HG03439 (cell line): Measurements from ENCODE around the gene CDKN1A.
"Not testable (repeated sequence)": the region's sequence is repeated elsewhere in the genome, so short reads cannot be mapped to it uniquely, and the experiment has no call there.

Source experiments
- ATAC-seq: cut with Tn5 transposase; IDR thresholded peaks from one replicate; pipeline ENCODE4 v1.9.1; 2021; ENCODE audit warnings: mild to moderate bottlenecking, moderate library complexity; ENCODE audit not compliant: unreplicated experiment

The CDKN1A gene

DNA sequence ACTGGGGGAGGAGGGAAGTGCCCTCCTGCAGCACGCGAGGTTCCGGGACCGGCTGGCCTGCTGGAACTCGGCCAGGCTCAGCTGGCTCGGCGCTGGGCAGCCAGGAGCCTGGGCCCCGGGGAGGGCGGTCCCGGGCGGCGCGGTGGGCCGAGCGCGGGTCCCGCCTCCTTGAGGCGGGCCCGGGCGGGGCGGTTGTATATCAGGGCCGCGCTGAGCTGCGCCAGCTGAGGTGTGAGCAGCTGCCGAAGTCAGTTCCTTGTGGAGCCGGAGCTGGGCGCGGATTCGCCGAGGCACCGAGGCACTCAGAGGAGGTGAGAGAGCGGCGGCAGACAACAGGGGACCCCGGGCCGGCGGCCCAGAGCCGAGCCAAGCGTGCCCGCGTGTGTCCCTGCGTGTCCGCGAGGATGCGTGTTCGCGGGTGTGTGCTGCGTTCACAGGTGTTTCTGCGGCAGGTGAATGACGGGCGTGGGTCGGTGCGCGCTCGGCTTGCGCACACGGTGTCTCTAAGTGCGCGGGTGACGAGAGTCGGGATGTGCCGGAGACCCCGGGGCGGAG lies at the start of gene CDKN1A:
TSS of gene CDKN1A (plus strand) at position 227 of the 555 bp plus-strand sequence. CDS start 5,388 bp downstream, outside the sequence.
- ATAC-seq, result peak; percentile 35

DNA sequence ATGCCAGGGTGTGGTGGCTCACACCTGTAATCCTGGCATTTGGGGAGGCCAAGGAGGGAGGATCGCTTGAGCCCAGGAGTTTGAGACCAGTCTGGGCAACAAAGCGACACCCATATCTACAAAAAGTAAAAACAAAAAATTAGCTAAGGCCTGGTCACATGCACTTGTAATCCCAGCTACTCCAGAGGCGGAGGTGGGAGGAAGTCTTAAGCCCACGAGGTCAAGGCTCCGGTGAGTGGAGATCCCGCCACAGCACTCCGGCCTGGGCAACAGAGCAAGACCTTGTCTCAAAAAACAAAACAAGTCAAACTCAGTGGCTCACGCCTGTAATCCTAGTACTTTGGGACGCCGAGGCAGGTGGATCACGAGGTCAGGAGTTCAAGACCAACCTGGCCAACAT lies 48.7 kb upstream of the CDKN1A start:
- no peak for ATAC-seq

DNA sequence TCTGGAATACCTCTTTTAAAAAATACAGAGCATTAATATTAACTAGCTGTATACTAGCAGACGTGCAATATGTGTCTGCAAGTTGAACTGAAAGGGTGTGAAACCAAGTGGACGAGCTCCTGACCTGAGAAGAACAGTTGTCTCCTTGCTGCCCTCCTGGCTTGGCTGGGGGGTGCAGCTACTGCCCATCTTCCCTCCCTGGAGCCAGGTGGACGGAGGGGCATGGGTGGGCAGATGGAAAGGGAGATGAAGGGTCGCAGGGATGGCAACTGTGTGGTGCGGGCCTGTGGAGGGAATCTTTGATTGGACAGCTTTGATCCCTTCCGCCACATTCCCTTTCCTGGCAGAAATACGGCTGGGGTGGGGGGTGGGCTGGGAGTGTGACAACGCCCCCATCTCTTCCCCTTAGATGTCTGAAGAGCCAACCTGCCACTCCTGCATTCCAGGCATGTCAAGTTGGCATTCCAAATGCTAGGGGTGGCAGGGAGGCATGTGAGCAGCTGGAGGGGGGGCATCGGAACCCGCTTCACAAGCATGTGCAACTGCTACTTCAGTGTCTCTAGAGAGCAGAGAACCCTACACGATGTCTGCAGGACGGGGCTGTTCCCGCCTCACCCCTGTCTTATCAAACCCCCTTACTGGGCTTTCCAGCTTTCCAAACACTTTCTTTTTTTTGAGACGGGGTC lies 47.0 kb upstream of the CDKN1A start:
- ATAC-seq, result no peak

DNA sequence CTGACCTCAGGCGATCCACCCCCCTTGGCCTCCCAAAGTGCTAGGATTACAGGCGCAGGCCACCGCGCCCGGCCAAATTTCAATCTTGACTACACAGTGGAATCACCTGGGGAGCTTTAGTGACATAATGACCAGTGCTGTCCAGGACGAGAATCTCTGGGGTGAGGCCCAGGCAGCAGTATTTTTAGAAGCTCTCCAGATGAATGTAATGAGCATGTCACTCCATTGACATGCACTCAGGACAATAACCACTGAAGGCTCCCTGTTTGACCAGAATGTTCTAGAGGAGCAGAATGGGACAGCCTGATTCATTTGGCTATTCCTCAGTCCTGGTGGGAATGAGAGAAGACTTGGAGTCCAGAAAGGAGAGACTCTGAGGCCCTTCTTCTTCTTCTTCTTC lies 45.1 kb upstream of the CDKN1A start:
- ATAC-seq, result no peak

DNA sequence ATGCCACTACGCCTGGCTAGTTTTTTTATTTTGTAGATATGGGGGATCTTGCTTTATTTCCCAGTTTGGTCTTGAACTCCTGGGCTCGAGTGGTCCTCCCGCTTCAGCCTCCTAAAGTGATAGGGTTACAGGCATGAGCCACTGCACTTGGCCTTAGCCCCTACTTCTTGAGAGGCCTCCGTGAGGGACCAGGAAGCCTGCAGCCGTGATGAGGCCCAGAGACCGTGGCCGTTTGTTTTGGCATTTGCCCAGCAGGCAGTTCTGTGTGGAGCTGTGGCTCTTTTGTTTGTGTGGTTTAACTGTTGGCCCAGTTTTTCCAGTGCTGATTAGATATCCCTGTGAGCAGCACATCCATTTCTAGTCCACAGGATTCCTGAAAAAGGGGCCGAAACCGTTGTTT lies 44.6 kb upstream of the CDKN1A start:
- no peak for ATAC-seq

DNA sequence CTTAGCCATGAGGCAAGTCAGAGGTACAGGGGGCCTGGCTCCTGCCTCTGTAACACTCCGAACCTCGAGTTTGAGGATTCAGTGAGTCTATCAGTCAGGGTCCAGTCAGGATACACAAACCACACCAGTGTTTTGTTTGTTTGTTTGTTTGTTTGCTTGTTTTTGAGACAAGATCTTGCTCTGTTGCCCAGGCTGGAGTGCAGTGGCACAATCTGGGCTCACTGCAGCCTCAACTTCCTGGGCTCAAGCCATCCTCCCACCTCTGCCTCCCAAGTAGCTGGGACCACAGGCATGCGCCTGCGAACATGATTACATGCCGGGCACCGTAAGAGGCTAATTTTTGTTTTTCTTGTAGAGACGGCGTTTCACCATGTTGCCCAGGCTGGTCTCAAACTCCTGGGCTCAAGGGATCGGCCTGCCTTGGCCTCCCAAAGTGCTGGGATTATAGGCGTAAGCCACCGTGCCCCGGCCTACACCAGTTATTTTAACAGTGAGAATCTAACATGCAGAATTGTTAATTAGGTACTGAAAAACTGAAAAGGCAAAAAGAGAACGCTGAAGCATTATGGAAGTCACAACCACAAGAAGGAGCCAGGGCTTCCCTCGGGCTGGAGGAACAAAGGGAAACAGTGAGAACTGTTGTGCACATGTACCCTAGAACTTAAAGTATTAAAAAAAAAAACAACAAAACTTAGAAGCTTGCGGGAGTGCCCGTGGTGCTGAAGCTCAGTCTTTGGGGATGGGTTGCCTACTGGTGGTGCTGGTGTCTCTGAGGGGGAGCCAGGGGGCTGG lies 44.0 kb upstream of the CDKN1A start:
- no peak for ATAC-seq

DNA sequence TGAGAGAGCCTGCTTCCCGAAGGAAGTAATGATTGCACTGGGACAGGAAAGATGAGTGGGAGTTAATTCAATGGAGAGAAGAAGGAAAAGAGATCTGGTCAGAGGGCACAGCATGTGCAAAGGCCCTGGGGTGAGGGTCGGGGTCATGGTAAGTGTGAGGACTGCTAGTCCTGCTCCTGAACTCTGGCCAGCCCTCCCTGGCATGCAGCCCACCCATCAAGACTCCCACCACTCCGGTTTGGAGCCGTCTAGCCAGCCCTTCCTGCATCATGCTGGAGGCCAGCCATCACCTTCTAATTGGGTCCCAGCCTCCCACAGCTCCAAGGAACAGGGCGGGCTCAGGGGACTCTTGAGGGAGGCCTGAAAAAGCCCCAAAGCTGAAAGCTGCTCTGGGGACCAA lies 42.2 kb upstream of the CDKN1A start:
- ATAC-seq, result no peak

DNA sequence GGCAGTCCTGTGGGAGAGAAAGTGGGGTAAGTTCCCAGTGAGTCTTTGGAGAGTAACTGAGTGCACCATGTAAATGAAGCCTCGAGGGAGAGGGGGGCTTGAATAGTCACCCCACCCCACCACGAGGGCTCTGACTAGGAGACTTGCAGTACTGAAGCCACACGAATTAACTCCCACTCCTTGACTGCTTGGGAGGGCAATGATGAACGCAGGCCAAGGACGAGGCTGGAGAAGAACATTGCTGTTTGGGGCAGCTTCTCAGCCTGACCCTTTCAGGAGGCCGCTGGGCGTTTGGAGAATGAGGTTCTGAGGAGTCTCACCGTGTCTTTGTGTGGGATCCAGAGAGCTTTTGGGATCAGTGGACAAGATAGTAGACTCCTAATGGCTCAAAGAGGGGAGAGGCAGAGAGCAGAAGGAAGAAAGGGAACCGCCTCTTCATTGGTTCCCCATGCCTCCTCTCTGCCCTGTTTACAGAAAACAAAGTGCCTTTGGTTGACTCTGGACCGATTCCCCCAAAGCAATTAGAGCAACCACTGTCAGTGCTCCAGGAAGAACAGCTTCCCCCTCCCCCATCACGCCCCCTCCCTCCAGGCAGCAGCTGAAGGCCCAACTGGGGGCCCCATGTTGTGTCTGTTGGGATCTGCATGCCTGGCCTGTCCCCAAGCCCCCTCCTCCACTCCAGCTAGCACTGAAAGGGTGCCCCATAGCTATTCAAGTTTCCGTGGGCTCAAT lies 41.7 kb upstream of the CDKN1A start:
- ATAC-seq, result no peak

DNA sequence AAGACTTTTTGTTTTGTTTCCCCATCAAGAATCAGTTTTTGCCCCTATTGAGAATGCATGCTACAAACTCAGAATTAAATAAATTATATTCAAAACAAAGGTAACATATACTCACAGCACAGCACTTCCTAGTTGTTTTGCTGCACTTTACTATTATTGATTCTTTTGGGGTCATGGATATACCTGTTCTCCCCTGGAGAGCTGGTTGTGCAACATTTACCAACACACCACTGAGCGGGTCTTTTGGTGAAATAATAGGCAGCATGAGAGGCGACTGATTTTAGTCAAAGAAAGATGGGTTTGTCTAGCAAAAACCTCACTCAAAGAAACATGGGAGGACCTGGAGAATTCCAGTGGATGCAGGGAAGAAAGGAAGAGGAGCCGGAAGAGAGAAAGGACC lies 39.9 kb upstream of the CDKN1A start:
- no peak for ATAC-seq

DNA sequence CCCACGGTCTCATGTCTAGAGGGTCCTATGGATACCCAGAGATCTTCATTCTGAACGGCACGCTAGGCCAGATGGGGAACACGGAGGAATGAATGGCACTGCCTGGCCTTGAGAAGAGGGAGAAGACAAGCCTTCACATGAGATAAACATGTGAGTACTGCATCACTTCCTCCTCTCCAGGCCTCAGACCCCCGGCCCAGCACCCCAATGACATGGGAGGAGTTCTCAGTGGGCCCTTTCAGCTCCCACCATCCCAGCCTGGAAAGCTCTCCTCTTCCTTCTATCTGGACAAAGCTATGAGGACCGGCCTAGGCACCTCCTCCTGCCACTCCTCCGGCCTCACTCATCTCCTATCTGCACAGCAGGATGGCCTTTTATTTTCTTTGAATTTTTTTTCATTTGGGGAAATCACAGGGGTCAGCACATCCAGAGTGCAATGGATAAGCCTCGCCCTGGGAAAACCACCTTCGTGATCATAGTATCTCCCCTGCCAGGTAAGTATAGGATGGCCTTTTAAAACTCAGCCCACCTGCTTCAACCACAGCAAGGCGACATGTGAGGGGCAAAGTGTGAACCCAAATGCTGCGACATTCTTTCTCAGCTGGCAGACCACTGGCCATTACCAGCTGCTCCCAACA lies 39.2 kb upstream of the CDKN1A start:
- no peak for ATAC-seq

DNA sequence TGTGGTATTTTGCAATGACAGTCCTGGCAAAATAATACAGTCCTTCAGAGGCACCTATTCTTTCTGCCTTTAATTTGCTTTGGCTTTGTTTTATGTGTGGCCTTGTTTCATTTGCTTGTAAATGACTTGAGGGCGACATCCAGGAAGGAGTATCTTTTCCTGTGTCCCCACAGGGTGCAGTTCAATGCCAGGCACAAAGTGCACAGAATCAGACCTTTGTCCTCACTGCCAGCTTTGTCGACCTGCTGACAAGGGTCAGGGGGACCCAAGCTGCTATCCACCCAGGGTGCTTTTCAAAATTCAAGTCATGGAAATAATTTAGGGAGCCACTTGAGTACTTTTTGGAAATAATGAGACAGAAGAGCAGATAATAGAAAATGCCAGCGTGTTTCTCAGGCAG lies 37.0 kb upstream of the CDKN1A start:
- ATAC-seq, result no peak

DNA sequence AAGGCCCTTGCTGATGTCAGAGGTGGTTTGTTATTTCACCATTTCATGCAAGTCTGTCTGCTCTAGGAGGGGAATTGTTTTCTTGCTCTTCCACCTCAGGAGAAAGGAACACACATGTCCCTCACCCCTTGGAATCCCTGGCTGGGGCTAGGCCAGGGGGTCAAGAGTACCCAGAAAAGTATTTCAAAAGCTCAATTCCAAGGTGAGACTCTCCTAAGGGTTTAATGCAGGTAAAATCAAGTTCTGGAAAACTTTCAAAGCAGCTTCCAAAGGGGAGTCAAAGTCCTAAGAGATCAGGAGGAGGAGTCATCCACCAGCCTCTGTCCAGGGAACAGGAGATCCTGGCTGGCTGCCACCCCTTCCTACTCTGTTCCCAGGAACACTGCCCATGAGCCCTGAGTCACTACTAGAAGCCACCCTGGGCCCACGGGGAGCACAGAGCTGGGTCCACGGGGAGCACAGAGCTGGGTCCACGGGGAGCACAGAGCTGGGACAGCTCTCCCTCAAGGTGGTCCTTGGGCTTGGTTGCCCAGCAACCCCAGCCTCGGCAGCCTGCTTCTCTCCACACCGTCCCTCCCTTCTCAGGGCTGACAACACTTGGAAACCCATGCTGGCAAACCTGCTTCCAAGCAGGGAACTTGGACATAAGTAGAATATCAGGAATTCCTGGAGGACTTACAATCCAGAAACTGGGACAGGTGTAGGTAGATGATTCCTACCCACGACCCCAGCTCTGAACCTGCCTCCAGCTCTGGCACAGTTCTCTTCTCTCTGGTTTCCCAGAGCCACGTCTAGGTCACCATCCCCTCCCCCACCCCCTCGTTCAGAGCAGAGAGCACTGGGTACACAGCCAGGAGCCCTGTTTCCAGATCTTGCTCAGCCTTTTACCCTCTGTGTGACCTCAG lies 35.3 kb upstream of the CDKN1A start:
- ATAC-seq, result no peak

DNA sequence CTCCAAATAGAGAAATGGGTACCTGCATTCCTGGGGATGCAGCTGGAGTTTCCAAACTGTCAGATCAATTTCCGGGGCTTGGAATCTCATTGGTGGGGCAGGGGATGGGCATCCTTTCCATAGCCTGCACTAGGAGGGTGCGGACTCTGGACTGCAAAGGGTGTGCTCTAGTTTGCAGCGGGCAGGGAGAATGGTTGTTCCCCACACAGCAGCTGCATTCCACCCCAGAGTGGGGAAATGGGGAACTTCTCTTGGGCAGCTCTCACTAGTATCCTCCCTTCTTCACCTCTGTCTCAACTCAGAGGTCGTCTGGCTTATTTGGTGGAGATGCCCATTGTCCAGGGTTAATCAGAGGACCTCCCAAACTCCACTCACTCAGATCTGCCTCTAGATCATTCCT lies 34.5 kb upstream of the CDKN1A start:
- no peak for ATAC-seq

DNA sequence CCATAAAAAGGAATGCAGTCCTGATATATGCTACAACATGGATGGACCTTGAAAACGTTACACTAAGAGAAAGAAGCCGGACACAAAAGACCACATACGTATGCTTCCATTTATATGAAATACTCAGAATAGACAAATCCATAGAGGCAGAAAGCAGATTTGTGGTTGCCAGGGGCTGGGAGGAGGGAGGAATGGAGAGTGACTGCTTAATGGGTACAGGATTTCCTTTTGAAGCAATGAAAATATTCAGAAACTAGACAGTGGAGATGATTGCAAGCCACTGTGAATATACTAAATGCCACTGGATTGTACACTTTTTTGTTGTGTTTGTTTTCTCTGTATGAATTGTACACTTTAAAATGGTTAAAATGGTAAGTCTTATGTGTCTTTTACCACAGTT lies 29.4 kb upstream of the CDKN1A start:
- ATAC-seq, result no peak

DNA sequence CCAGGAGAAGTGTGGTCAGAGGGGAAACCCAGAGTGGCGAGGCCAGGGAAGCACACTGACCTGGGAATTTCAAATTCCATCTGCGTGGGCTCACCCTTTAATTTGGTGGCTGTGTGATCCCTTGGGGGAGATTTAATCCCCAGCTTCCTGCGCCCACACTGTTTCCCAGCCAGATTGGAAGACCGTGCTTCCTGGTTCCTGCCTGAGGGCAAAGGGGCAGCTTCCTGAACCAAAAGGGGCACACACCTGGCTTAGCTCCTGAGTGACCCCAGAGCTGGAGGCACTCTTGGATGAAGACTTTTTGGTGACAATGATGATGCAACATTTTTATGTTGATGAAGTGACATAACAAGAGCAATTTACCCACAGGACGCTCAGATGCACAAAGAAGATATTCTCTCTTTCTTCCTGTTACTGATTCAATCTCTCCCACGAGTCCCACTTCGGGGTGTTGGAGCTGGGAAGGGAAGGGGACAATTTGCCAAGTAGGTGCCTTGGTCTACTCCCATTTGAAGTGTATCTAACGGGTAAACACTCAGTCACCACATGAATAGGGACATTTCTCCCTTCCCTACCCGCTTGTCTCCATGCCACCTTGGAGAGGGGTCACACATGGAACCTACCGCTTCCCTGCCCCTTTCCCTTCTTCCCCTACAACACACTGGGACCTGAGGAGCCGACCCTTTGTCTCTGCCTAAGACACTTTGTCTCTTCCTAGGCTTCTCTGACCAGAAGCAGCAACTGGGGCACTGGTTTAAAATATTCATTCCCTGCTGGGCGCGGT lies 28.6 kb upstream of the CDKN1A start:
- ATAC-seq, result no peak

DNA sequence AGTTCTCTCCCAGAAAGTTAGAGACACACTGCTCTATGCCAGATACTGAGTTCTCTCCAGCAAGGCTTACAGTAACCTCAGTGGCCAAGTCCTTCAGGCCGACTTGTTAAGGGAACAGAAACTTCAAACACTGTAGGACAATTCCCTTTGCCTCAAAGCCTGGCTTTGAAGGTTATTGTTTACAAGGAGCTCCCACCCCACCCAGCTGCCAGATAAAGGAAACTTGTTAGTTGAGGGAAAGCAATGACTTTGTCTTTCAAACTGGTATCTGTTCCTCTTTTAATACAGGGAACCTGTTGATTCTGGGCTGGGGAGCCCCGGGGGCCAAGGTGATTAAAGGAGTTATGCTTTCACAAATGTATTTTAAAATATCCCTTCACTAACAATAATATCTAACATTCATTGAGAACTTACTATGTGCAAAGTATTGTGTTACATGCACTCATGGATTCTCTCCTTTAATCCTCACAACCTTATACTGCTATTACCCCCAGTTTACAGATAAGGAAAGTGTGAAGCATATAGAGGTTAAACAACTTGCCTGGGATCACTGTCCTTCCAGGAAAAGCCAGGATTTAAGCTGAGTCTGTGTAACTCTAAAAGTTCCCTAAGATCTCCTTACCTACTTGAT lies 27.6 kb upstream of the CDKN1A start:
- ATAC-seq, result no peak

DNA sequence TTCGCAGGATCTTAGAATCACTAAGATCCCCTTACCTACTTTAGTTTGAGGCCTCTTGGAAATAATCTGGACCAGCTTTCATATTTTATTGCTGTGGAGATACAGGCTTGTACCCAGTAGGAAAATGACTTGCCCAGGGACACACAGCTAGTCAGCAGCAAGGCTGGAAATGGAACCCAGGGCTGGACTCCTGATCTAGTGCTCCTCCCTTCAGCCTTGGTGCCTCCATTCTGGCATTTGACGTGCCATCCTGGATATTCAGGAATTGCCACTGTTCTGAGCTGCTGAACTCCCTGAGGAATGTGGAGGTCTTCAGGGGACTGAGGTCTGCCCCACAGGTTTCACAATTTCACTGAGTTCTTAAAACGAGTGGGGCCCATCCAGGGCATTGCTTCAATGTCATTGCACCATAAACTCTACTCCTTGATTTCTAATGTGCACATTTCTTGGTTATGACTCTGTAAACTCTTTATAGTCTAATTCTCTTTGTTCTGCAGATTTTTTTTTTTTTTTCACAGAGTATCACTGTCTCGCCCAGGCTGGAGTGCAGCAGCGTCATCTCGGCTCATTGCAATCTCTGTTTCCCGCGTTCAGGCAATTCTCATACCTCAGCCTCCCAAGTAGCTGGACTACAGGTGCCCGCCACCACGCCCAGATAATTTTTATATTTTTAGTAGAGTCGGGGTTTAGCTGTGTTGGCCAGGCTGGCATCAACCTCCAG lies 26.7 kb upstream of the CDKN1A start:
- ATAC-seq, result no peak

DNA sequence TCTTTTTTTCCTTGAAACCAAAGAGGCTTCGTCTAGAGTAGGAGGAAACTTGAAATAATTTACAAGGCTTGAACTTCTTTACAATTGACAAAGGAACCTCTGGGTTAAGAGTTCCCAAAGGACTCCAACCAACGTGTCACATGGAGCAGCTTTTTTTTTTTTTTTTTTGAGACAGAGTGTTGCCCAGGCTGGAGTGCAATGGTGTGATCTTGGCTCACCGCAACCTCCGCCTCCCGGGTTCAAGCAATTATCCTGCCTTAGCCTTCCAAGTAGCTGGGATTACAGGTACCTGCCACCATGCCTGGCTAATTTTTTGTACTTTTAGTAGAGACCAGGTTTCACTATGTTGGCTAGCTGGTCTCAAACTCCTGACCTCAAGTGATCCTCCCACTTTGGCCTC lies 24.0 kb upstream of the CDKN1A start:
- not testable (repeated sequence) for ATAC-seq
